ENCODE measurements around the gene GUCY2C.

The GUCY2C gene

GRCh38 chr12:14589169-14590004 is 107.0 kb downstream of the GUCY2C start:
- WGBS (ENCODE audit: extremely low coverage, insufficient coverage, insufficient read length) = no CpG with 5 or more reads among the region's 18 CpGs
- H3K27me3 ChIP-seq (ENCODE audit: insufficient read depth, low read length) = no peaks in the 10 kb centered on the region
- no peak overlapping the region for H2BK5ac ChIP-seq (ENCODE audit: low read depth, low read length, poor library complexity)
- H3K4me2 ChIP-seq (ENCODE audit: low read length) = no peak overlapping the region
- H3K36me3 ChIP-seq (ENCODE audit: control insufficient read depth in 1 of 2, insufficient read depth in 2 of 2, low read length in 2 of 2) = no peaks in the 10 kb centered on the region
- no peak for DNase-seq
- H4K8ac ChIP-seq (ENCODE audit: low read depth, low read length) = no peak overlapping the region
- H3K23ac ChIP-seq (ENCODE audit: low read length) = no peak overlapping the region
- H2BK12ac ChIP-seq (ENCODE audit: low read length) = no peak overlapping the region
- H3K4me3 ChIP-seq (ENCODE audit: low read depth, low read length) = no peak overlapping the region
- H3K79me1 ChIP-seq (ENCODE audit: low read length) = no peaks in the 10 kb centered on the region
- H4K91ac ChIP-seq (ENCODE audit: low read depth, low read length) = no peak overlapping the region
- H2AK5ac ChIP-seq (ENCODE audit: low read length) = no peak overlapping the region
- H3K4ac ChIP-seq (ENCODE audit: low read depth, low read length) = no peak overlapping the region
- H3K14ac ChIP-seq (ENCODE audit: low read length) = no peak overlapping the region
- H3K27ac ChIP-seq (ENCODE audit: low read depth, low read length) = no peak overlapping the region
- H4K12ac ChIP-seq (ENCODE audit: low read depth, low read length) = no peak overlapping the region
- H3K9me3 ChIP-seq (ENCODE audit: insufficient read depth, low read depth, low read length) = peaks cover 2% of the 10 kb centered on the region
- H3K9ac ChIP-seq (ENCODE audit: low read length) = no peak overlapping the region
- no peaks in the 10 kb centered on the region for H3K4me1 ChIP-seq (ENCODE audit: control insufficient read depth in 1 of 2, insufficient read depth in 2 of 2, low read length in 2 of 2)
- no peak overlapping the region for H2AFZ ChIP-seq (ENCODE audit: insufficient read depth, low read length, poor library complexity)
- no peaks in the 10 kb centered on the region for H3K79me2 ChIP-seq (ENCODE audit: control insufficient read depth, insufficient read depth, low read length, poor library complexity)
- H3K18ac ChIP-seq (ENCODE audit: low read length) = no peak overlapping the region
- H2BK120ac ChIP-seq (ENCODE audit: insufficient read depth, low read length, poor library complexity) = no peak overlapping the region

DNA sequence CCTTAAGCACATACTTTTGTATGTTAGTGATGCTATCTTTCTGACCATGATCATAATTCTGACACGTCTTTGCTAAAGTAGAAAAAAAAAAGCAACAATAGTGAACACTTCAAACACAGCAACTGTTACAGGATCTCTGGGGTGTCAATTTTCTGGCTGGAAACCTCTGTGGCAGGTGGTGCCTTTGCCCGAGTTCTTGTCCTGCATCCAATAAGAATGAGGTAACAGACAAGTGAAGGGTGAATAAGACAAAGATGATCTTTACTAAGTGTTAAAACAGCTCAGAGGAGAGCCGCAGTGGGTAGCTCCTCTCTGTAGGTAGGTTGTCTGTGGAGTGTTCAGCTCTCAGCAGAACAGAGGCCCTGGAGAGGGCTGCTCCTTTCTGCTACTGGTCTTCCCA is 107.8 kb downstream of the GUCY2C start:
- Histone ChIP-seq H2AFZ (ENCODE audit: insufficient read depth, low read length, poor library complexity) (no peak overlapping the region), H3K4me2 (ENCODE audit: low read length) (no peak overlapping the region), H3K23ac (ENCODE audit: low read length) (no peak overlapping the region), H2AK5ac (ENCODE audit: low read length) (no peak overlapping the region), H3K4me1 (ENCODE audit: control insufficient read depth in 1 of 2, insufficient read depth in 2 of 2, low read length in 2 of 2) (no peaks in the 10 kb centered on the region), H2BK120ac (ENCODE audit: insufficient read depth, low read length, poor library complexity) (no peak overlapping the region), H3K27me3 (ENCODE audit: insufficient read depth, low read length) (no peaks in the 10 kb centered on the region), H3K79me1 (ENCODE audit: low read length) (no peaks in the 10 kb centered on the region), H4K12ac (ENCODE audit: low read depth, low read length) (no peak overlapping the region), H3K79me2 (ENCODE audit: control insufficient read depth, insufficient read depth, low read length, poor library complexity) (no peaks in the 10 kb centered on the region), H3K4ac (ENCODE audit: low read depth, low read length) (no peak overlapping the region), H3K14ac (ENCODE audit: low read length) (no peak overlapping the region), H2BK5ac (ENCODE audit: low read depth, low read length, poor library complexity) (no peak overlapping the region), H2BK12ac (ENCODE audit: low read length) (no peak overlapping the region), H3K27ac (ENCODE audit: low read depth, low read length) (no peak overlapping the region), H3K9me3 (ENCODE audit: insufficient read depth, low read depth, low read length) (peaks cover 2% of the 10 kb centered on the region), H3K4me3 (ENCODE audit: low read depth, low read length) (no peak overlapping the region), H3K9ac (ENCODE audit: low read length) (no peak overlapping the region), H3K36me3 (ENCODE audit: control insufficient read depth in 1 of 2, insufficient read depth in 2 of 2, low read length in 2 of 2) (no peaks in the 10 kb centered on the region), H3K18ac (ENCODE audit: low read length) (no peak overlapping the region), H4K91ac (ENCODE audit: low read depth, low read length) (no peak overlapping the region), H4K8ac (ENCODE audit: low read depth, low read length) (no peak overlapping the region)
- DNase-seq = no peak
- no CpG with 5 or more reads among the region's 3 CpGs for WGBS (ENCODE audit: extremely low coverage, insufficient coverage, insufficient read length)

- no peaks in the 10 kb centered on the region for H3K4me1 ChIP-seq (ENCODE audit: control insufficient read depth in 1 of 2, insufficient read depth in 2 of 2, low read length in 2 of 2)
- H4K8ac ChIP-seq (ENCODE audit: low read depth, low read length) = no peak overlapping the region
- WGBS (ENCODE audit: extremely low coverage, insufficient coverage, insufficient read length) = no CpG with 5 or more reads among the region's 8 CpGs
- no peaks in the 10 kb centered on the region for H3K9me3 ChIP-seq (ENCODE audit: insufficient read depth, low read depth, low read length)
- no peaks in the 10 kb centered on the region for H3K27me3 ChIP-seq (ENCODE audit: insufficient read depth, low read length)
- H3K18ac ChIP-seq (ENCODE audit: low read length) = no peak overlapping the region
- no peaks in the 10 kb centered on the region for H3K36me3 ChIP-seq (ENCODE audit: control insufficient read depth in 1 of 2, insufficient read depth in 2 of 2, low read length in 2 of 2)
- H3K4me2 ChIP-seq (ENCODE audit: low read length) = no peak overlapping the region
- H2AFZ ChIP-seq (ENCODE audit: insufficient read depth, low read length, poor library complexity) = no peak overlapping the region
- H3K27ac ChIP-seq (ENCODE audit: low read depth, low read length) = no peak overlapping the region
- H4K12ac ChIP-seq (ENCODE audit: low read depth, low read length) = no peak overlapping the region
- DNase-seq = no peak
- H3K4ac ChIP-seq (ENCODE audit: low read depth, low read length) = no peak overlapping the region
- no peak overlapping the region for H3K4me3 ChIP-seq (ENCODE audit: low read depth, low read length)
- no peak overlapping the region for H3K9ac ChIP-seq (ENCODE audit: low read length)
- no peaks in the 10 kb centered on the region for H3K79me2 ChIP-seq (ENCODE audit: control insufficient read depth, insufficient read depth, low read length, poor library complexity)
- no peak overlapping the region for H3K14ac ChIP-seq (ENCODE audit: low read length)
- no peak overlapping the region for H2BK5ac ChIP-seq (ENCODE audit: low read depth, low read length, poor library complexity)
- H2AK5ac ChIP-seq (ENCODE audit: low read length) = no peak overlapping the region
- H2BK12ac ChIP-seq (ENCODE audit: low read length) = no peak overlapping the region
- H4K91ac ChIP-seq (ENCODE audit: low read depth, low read length) = no peak overlapping the region
- no peak overlapping the region for H2BK120ac ChIP-seq (ENCODE audit: insufficient read depth, low read length, poor library complexity)
- H3K79me1 ChIP-seq (ENCODE audit: low read length) = no peaks in the 10 kb centered on the region
- H3K23ac ChIP-seq (ENCODE audit: low read length) = no peak overlapping the region
These were observed 117.8 kb downstream of the GUCY2C start for GRCh38 chr12:14578646-14579045.

GRCh38 chr12:14577344-14577743 is 119.1 kb downstream of the GUCY2C start:
- Histone ChIP-seq H3K18ac (ENCODE audit: low read length) (no peak overlapping the region), H2BK120ac (ENCODE audit: insufficient read depth, low read length, poor library complexity) (no peak overlapping the region), H3K27me3 (ENCODE audit: insufficient read depth, low read length) (no peaks in the 10 kb centered on the region), H3K27ac (ENCODE audit: low read depth, low read length) (no peak overlapping the region), H4K8ac (ENCODE audit: low read depth, low read length) (no peak overlapping the region), H3K4me1 (ENCODE audit: control insufficient read depth in 1 of 2, insufficient read depth in 2 of 2, low read length in 2 of 2) (no peaks in the 10 kb centered on the region), H3K4me3 (ENCODE audit: low read depth, low read length) (no peak overlapping the region), H3K9me3 (ENCODE audit: insufficient read depth, low read depth, low read length) (no peaks in the 10 kb centered on the region), H3K23ac (ENCODE audit: low read length) (no peak overlapping the region), H3K9ac (ENCODE audit: low read length) (no peak overlapping the region), H4K12ac (ENCODE audit: low read depth, low read length) (no peak overlapping the region), H3K36me3 (ENCODE audit: control insufficient read depth in 1 of 2, insufficient read depth in 2 of 2, low read length in 2 of 2) (no peaks in the 10 kb centered on the region), H3K14ac (ENCODE audit: low read length) (no peak overlapping the region), H3K79me1 (ENCODE audit: low read length) (no peaks in the 10 kb centered on the region), H2AK5ac (ENCODE audit: low read length) (no peak overlapping the region), H2BK5ac (ENCODE audit: low read depth, low read length, poor library complexity) (no peak overlapping the region), H2BK12ac (ENCODE audit: low read length) (no peak overlapping the region), H3K79me2 (ENCODE audit: control insufficient read depth, insufficient read depth, low read length, poor library complexity) (no peaks in the 10 kb centered on the region), H2AFZ (ENCODE audit: insufficient read depth, low read length, poor library complexity) (no peak overlapping the region), H3K4me2 (ENCODE audit: low read length) (no peak overlapping the region), H3K4ac (ENCODE audit: low read depth, low read length) (no peak overlapping the region), H4K91ac (ENCODE audit: low read depth, low read length) (no peak overlapping the region)
- WGBS (ENCODE audit: extremely low coverage, insufficient coverage, insufficient read length) = no CpG with 5 or more reads among the region's 1 CpG
- DNase-seq = no peak

All from trophoblast cell (in vitro differentiated cells and primary cell).